Spleen (tissue), 11 donors: ENCODE data around the gene PDGFD. TPM values are rescaled to one million over a fixed set of nuclear protein-coding genes. Genes with fewer than 3 reads are reported as not detected.

Source experiments
- DNase-seq: peaks from one replicate; pipeline ENCODE4 v3.0.0-alpha.2; 2020
- H3K27ac ChIP-seq, 8 donors: fragments of 200-600 bp; sonication (generic) in 7 of 8; 1 replicate in 4 of 8; 2 replicates in 4 of 8; pipeline versions ENCODE4 v1.5.0 to v1.8.0; 2016 to 2021; ENCODE audit warnings: inconsistent platforms in 4 of 8, mild to moderate bottlenecking in 4 of 8, moderate library complexity in 1 of 8
- H3K27me3 ChIP-seq, 7 donors: fragments of 200-600 bp; sonication (generic) in 6 of 7; replicated peaks in 1 of 7; 1 replicate in 4 of 7; 2 replicates in 3 of 7; pipeline versions ENCODE4 v1.5.0 to v1.8.0; 2016 to 2021; ENCODE audit warnings: inconsistent platforms in 3 of 7, mild to moderate bottlenecking in 1 of 7
- H3K36me3 ChIP-seq, 6 donors: fragments of 200-600 bp; sonication (generic) in 5 of 6; 1 replicate in 4 of 6; 2 replicates in 2 of 6; pipeline versions ENCODE4 v1.5.0 to v1.8.0; 2016 to 2021; ENCODE audit warnings: inconsistent platforms in 2 of 6
- H3K4me1 ChIP-seq, 6 donors: fragments of 200-600 bp; sonication (generic) in 5 of 6; 1 replicate in 3 of 6; 2 replicates in 3 of 6; pipeline versions ENCODE4 v1.5.0 to v1.8.0; 2016 to 2021; ENCODE audit warnings: inconsistent platforms in 3 of 6
- H3K4me3 ChIP-seq, 8 donors: fragments of 200-600 bp; sonication (generic) in 7 of 8; 1 replicate in 4 of 8; 2 replicates in 4 of 8; pipeline versions ENCODE4 v1.5.0 to v1.8.0; 2016 to 2021; ENCODE audit warnings: inconsistent platforms in 4 of 8, mild to moderate bottlenecking in 4 of 8, moderate library complexity in 2 of 8
- H3K9me3 ChIP-seq, 8 donors: fragments of 200-600 bp; sonication (generic) in 7 of 8; 1 replicate in 4 of 8; 2 replicates in 4 of 8; pipeline versions ENCODE4 v1.5.0 to v1.8.0; 2016 to 2021; ENCODE audit warnings: inconsistent platforms in 4 of 8
- POLR2A ChIP-seq, 3 donors: fragments of 450-650 bp; IDR thresholded peaks; one replicate each; pipeline ENCODE4 v1.5.1; 2017; ENCODE audit warnings: antibody characterized with exemption in 3 of 3, mild to moderate bottlenecking in 1 of 3
- POLR2AphosphoS5 ChIP-seq, 3 donors: sonication (generic); formaldehyde crosslinking; IDR thresholded peaks; one replicate each; pipeline ENCODE4 v1.5.1; 2017; ENCODE audit warnings: antibody characterized with exemption in 3 of 3
- WGBS, 5 donors: extraction: QIAGEN DNeasy Blood & Tissue Kit in 3 of 5; methylation state at CpG; one replicate each; pipeline versions ENCODE4 v1.1.5 to v1.1.7; 2013 to 2018; 5-methylcytosine and 5-hydroxymethylcytosine counted together
- intact Hi-C: fragments of 100-400 bp; cut with DNase I; formaldehyde crosslinking; loops from one replicate; pipeline ENCODE4 v1.15.0; 2023; ENCODE audit warnings: low total_unique reads
- polyA plus RNA-seq, 3 donors: library from polyadenylated mRNA; stranded (reverse); fragments of 200-250 nt; gene quantifications; one replicate each; pipeline ENCODE4 v1.2.1, GENCODE V29; 2013
- total RNA-seq, 7 donors: library from RNA; depleted of rRNA in 3 of 7; stranded (reverse); fragments of >200 nt in 3 of 7; fragmentation: NEBNext Ultra II Directional in 4 of 7; extraction: Animal tissue kit (Norgen Biotek cat#: 25700) in 4 of 7; gene quantifications; one replicate each; pipeline versions ENCODE4 v1.1.0 to v1.2.1, GENCODE V29; 2016 to 2021
- TF ChIP-seq, protein P1 (sequence below), 11 experiments: fragments of 200-600 bp in 7 of 11; fragments of 450-650 bp in 4 of 11; sonication (generic) in 4 of 11; IDR thresholded peaks in 8 of 11; conservative IDR thresholded peaks in 3 of 11; 1 replicate in 7 of 11; 2 replicates in 4 of 11; pipeline versions ENCODE4 v1.4.0 to v1.8.0; 2016 to 2021; ENCODE audit warnings: antibody characterized with exemption in 11 of 11, inconsistent platforms in 4 of 11, mild to moderate bottlenecking in 1 of 11
- donor health status: healthy with polysubstance abuse.
- donor health status: DM: no; HTN: no; CAD: no; lungs with moderate emphysema.
- donor health status: DM: no; HTN: no; CAD: no.
- donor health status: Bipolar disorder and iron deficiency.
- donor health status: healthy.
- donor health status: DM: no; HTN: no; CAD: no.
- donor health status: DM: yes; HTN: yes; CAD: no.

PDGFD gene
- total and polyA plus RNA-seq, 10 donors, result 0.43 to 7.1 (median 3.4) TPM

DNA sequence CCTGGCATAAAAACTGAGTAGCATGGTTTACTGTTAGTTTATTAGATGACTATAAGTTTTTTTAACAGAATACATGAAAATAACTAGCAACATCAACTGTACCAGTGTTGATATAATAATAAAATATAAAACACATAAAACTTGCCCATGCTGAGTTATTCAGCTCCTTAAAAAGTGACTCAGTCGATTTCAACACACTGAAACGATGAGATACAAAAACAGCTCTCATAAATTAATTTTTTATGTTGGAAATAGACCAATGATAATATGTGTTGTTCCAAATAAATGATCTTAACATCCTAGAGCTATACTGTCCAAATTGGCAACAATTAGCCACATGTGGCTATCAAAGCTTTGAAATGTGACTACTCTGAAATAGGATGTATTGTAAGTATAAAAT, 15.9 kb downstream of the PDGFD start:
- TF ChIP-seq, protein P1, sequence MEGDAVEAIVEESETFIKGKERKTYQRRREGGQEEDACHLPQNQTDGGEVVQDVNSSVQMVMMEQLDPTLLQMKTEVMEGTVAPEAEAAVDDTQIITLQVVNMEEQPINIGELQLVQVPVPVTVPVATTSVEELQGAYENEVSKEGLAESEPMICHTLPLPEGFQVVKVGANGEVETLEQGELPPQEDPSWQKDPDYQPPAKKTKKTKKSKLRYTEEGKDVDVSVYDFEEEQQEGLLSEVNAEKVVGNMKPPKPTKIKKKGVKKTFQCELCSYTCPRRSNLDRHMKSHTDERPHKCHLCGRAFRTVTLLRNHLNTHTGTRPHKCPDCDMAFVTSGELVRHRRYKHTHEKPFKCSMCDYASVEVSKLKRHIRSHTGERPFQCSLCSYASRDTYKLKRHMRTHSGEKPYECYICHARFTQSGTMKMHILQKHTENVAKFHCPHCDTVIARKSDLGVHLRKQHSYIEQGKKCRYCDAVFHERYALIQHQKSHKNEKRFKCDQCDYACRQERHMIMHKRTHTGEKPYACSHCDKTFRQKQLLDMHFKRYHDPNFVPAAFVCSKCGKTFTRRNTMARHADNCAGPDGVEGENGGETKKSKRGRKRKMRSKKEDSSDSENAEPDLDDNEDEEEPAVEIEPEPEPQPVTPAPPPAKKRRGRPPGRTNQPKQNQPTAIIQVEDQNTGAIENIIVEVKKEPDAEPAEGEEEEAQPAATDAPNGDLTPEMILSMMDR (IDR thresholded peaks at IDR 0.05 in 8 of 11, conservative IDR thresholded peaks at IDR 0.05 in 3 of 11), result no peak
- TF ChIP-seq POLR2AphosphoS5 (IDR thresholded peaks at IDR 0.05), result no peak
- no peak for TF ChIP-seq POLR2A (IDR thresholded peaks at IDR 0.05)
- Histone ChIP-seq H3K27ac (no peak overlapping the region), H3K4me3 (no peak overlapping the region), H3K9me3 (no peaks in the 10 kb centered on the region), H3K27me3 (no peaks in the 10 kb centered on the region), H3K4me1 (peaks cover 0 to 9% (median 4%) of the 10 kb centered on the region in 6 donors), H3K36me3 (no peaks in the 10 kb centered on the region)
- DNase-seq, result no peak
- intact Hi-C loops, result no loop called here
- 77 to 97% (median 81%) methylated on average over 2 of the region's 2 CpGs for WGBS, 5 donors

DNA sequence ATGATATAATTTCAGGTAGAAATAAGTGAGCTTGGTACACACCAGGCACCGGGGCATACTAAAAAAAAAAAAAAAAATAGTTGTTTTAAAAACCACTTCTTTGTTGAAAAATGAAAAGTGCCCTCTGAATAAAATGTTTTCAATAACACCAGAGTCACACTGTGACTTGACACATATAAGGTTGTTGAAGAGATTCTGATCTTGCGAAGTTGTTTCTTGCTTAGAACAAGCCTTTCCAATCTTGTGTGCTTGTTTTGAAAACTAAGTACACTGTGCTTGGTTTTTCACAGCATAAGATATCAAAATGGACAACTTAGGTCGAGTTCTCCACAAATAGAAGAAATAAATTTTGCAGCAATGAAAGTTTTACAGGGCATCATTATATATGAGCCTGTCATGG, 17.0 kb downstream of the PDGFD start:
- Histone ChIP-seq H3K27me3 (no peaks in the 10 kb centered on the region), H3K9me3 (no peaks in the 10 kb centered on the region), H3K36me3 (no peaks in the 10 kb centered on the region), H3K4me1 (no peaks in the 10 kb centered on the region), H3K27ac (no peak overlapping the region), H3K4me3 (no peak overlapping the region)
- intact Hi-C loops, result no loop called here
- WGBS, 5 donors, result 74 to 84% (median 81%) methylated on average over 3 of the region's 3 CpGs
- DNase-seq, result no peak
- TF ChIP-seq, protein P1 (IDR thresholded peaks at IDR 0.05 in 8 of 11, conservative IDR thresholded peaks at IDR 0.05 in 3 of 11), result no peak
- TF ChIP-seq POLR2A (IDR thresholded peaks at IDR 0.05) (no peak), POLR2AphosphoS5 (IDR thresholded peaks at IDR 0.05) (no peak)

DNA sequence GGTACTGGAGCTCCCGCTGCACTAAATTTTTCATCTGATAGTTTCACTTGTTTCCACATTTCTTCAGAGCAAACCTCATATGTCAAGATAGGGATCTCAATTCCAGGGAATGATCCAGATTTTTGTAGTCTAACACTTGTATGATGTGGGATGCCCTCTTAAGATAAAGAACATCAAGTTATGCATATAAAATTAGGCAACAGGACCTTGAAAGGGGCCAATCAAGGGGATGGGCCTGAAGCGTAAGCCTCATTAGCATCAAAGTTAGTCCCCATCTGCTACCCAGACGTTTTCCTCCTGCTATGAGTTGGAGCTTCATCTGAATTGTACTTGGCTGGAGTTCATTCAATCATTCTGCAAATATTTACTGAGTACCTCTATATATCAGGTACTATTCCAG, 17.5 kb downstream of the PDGFD start:
- no peak for DNase-seq
- TF ChIP-seq, protein P1 (IDR thresholded peaks at IDR 0.05 in 8 of 11, conservative IDR thresholded peaks at IDR 0.05 in 3 of 11), result no peak
- 78 to 86% (median 84%) methylated on average over 3 of the region's 3 CpGs for WGBS, 5 donors
- Histone ChIP-seq H3K36me3 (no peaks in the 10 kb centered on the region), H3K27me3 (no peaks in the 10 kb centered on the region), H3K4me1 (no peaks in the 10 kb centered on the region), H3K9me3 (no peaks in the 10 kb centered on the region), H3K27ac (no peak overlapping the region), H3K4me3 (no peak overlapping the region)
- intact Hi-C loops, result no loop called here

DNA sequence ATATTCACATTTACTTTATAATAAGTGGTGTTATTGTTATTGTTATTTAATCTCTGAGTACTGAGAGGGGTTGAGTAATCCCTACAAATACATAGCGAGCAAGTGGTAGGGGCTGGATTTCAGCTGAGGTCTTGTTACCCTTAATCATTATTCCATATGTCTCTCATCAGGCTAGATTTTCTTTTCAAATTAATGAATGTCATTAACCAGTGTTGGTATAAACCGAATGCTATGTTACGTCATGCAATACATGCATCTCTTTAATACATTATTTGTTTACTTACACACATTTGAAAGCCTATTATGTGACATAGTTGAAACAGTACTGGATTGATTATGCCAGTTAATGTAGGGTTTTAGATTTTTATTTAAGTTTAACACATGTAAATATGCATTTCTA, 18.9 kb downstream of the PDGFD start:
- Histone ChIP-seq H3K4me3 (no peak overlapping the region), H3K27ac (no peak overlapping the region), H3K9me3 (no peaks in the 10 kb centered on the region), H3K36me3 (no peaks in the 10 kb centered on the region), H3K4me1 (no peaks in the 10 kb centered on the region), H3K27me3 (no peaks in the 10 kb centered on the region)
- WGBS, 5 donors, result 89 to 95% (median 92%) methylated on average over 3 of the region's 3 CpGs
- intact Hi-C loops, result no loop called here
- TF ChIP-seq, protein P1 (IDR thresholded peaks at IDR 0.05 in 8 of 11, conservative IDR thresholded peaks at IDR 0.05 in 3 of 11), result no peak
- TF ChIP-seq POLR2A (IDR thresholded peaks at IDR 0.05) (no peak), POLR2AphosphoS5 (IDR thresholded peaks at IDR 0.05) (no peak)
- DNase-seq, result no peak
